ENCODE measurements around the gene GABBR2.
"Not testable (repeated sequence)": the region's sequence is repeated elsewhere in the genome, so short reads cannot be mapped to it uniquely, and the experiment has no call there.

GABBR2 gene

DNA sequence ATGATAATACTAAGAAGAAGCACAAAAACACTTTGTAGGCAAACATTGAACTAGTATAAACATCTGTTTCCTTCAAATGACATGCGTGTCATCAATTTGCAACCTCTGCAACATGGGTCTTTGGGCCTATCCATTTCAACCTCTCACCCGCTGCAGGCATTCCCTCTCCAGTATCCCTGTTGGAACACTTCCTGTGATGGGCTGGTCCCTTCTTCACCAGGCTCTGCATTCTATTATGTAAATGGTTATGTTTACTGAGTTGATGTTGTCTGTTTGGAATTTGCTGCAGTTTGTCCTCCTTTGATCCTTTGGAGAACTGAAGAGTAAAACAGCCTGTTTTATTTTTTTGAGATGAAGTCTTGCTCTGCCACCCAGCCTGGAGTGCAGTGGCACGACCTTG, 436.7 kb downstream of the GABBR2 start:
- DNase-seq (ENCODE audit: low spot score): no peak
- no peak overlapping the region for H3K27ac Mint-ChIP-seq
- no peak overlapping the region for H3K4me3 Mint-ChIP-seq
- H3K9me3 Mint-ChIP-seq: no peaks in the 10 kb centered on the region
- H3K4me1 Mint-ChIP-seq (ENCODE audit: low read depth): no peaks in the 10 kb centered on the region
- peaks cover 53% of the 10 kb centered on the region for H3K27me3 Mint-ChIP-seq (ENCODE audit: low read depth)
- H3K36me3 Mint-ChIP-seq (ENCODE audit: low read depth): no peaks in the 10 kb centered on the region

DNA sequence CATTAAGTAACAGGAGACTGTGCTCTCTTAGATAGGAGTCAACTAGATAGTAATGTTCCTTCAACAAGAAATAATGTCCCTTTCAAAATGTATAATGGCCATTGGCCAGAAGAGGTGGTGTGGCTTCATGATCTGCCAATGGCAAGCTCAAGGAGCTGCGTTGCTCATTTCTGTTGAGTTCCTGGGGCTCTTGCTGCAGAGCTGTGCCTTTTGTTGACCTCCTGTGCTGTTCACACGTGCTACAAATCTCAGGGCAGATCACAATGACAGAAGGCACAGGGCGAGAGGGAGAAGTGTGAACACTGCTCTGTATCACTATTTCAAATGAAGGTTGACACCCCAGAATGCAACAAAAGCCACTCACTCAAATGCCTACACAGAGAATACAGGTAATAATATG, 437.3 kb downstream of the GABBR2 start:
- Mint-ChIP-seq H3K4me1 (ENCODE audit: low read depth) (no peaks in the 10 kb centered on the region), H3K9me3 (no peaks in the 10 kb centered on the region), H3K27ac (no peak overlapping the region), H3K36me3 (ENCODE audit: low read depth) (no peaks in the 10 kb centered on the region), H3K27me3 (ENCODE audit: low read depth) (peaks cover 47% of the 10 kb centered on the region), H3K4me3 (no peak overlapping the region)
- DNase-seq (ENCODE audit: low spot score): no peak

DNA sequence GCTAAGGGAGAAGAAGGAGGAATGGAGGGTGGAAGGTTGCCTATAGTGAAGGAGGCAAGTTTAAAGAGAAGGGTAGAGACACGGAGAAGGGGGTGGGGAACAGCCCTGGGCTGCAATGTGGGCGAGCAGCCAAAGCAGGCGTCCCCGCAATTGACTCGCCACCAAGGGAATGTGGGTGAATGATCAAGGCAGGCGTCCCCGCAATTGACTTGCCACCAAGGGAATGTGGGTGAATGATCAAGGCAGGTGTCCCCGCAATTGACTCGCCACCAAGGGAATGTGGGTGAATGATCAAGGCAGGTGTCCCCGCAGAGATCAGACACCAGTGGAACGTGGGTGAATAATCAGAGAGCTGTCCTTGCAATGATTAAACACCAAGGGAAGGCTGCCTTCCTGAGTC, 438.5 kb downstream of the GABBR2 start:
- H3K4me1 Mint-ChIP-seq (ENCODE audit: low read depth); DNase-seq (ENCODE audit: low spot score); H3K9me3 Mint-ChIP-seq; H3K4me3 Mint-ChIP-seq; H3K27ac Mint-ChIP-seq; H3K36me3 Mint-ChIP-seq (ENCODE audit: low read depth): not testable (repeated sequence)
- peaks cover 40% of the 10 kb centered on the region for H3K27me3 Mint-ChIP-seq (ENCODE audit: low read depth)

DNA sequence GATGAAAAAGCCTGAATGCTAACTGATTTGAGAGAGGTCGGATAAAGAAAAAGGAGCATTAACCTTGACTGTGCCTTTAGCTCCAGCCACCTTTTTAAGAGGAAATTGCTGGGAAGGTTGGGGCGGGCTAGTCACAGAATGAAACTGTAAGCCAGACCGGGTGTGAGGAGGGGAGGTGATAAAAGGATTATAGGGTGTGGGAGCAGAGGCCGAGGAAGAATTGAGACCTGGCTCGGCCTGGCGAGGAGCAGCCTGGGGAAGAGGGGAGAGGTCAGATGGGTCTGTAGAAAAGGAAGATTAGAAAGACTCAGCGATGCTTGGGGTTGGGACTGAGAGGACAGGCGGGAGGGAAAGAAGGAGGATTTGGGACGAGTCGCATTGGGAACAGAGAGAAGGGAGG, 439.1 kb downstream of the GABBR2 start:
- not testable (repeated sequence) for H3K27ac Mint-ChIP-seq; H3K9me3 Mint-ChIP-seq; DNase-seq (ENCODE audit: low spot score); H3K36me3 Mint-ChIP-seq (ENCODE audit: low read depth); H3K4me3 Mint-ChIP-seq; H3K4me1 Mint-ChIP-seq (ENCODE audit: low read depth)
- peaks cover 41% of the 10 kb centered on the region for H3K27me3 Mint-ChIP-seq (ENCODE audit: low read depth)

DNA sequence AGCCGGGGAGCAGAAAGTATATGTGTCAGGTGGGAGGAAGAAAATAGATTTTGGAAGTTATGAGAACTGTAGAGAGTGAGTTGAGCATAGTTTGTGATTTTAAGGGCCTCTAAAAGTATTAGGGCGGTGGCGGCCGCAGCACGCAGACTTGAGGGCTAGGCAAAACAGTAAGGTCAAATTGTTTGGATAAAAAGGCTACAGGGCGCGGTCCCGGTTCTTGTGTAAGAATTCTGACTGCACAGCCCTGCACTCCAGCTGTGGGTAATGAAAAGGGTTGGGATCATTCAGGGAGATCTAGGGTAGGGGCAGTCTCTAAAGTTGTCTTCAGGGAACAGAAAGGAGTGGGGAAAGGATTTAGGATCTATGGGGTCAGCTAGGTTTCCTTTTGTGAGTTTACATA, 441.2 kb downstream of the GABBR2 start:
- peaks cover 39% of the 10 kb centered on the region for H3K27me3 Mint-ChIP-seq (ENCODE audit: low read depth)
- not testable (repeated sequence) for H3K36me3 Mint-ChIP-seq (ENCODE audit: low read depth); DNase-seq (ENCODE audit: low spot score)

DNA sequence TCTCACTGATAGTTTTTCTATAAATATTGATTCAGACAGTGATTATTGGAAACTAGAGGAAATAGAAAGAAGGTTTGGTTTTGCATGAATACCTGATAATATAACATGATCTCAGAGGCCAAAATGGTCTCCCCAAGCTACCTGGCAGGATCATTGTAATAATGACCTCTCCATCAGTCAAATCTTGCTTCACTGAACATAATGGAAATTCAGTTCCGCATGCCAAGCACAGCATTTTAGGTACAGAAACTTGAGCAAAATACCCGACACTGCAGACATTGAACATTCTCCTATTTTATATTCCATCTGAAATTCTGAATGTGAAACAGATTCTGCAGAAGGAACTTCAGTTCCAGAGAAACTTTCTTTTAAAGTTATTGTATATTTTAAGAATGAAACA, 444.2 kb downstream of the GABBR2 start:
- no peak for DNase-seq (ENCODE audit: low spot score)

More for the DNA sequence above, 441.2 kb downstream of the GABBR2 start:
- not testable (repeated sequence) for H3K4me3 Mint-ChIP-seq; H3K4me1 Mint-ChIP-seq (ENCODE audit: low read depth); H3K27ac Mint-ChIP-seq; H3K9me3 Mint-ChIP-seq

DNA sequence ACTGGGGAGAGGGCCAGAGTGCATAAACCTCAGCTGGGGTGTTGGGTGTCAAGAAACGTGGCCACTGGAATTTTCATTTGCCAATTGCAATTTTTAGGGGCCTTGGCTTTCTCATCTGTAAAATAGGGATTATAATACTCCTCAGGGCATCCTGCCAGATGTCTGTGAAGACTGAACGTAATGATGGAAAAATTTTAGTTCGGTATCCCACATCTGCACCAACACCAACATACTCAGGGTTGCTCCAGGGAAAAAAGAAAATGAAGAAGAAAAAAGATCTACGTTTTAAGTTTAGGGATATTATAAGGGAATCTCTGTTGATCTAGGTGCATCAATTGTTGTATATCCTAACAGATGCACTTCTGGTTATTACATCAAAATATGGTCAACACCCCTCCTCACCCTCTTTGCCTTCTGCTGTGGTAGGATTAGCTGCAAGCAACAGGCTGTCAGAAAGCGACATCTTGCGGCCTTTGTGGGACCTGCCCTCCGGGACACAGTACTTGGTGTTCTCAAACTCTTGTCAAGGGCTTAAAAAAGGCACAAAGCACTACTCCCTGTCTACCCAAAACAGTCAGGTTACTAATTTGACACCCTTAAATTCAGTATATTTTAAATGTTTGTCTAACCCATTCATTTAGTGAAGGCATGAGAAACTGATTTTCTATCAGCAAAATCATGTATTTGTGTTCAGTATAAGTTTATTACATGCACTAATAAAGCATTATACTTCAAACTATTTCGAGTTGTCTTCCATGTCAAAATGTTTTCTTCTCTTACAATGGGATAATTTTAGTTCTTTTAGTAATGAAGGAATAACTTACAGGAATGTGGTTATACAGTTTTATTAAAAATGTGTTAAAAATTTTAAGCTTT, 445.0 kb downstream of the GABBR2 start:
- Mint-ChIP-seq H3K36me3 (ENCODE audit: low read depth) (peaks cover 2% of the 10 kb centered on the region), H3K4me1 (ENCODE audit: low read depth) (peaks cover 2% of the 10 kb centered on the region), H3K4me3 (no peak overlapping the region), H3K27me3 (ENCODE audit: low read depth) (peaks cover 22% of the 10 kb centered on the region), H3K9me3 (no peaks in the 10 kb centered on the region), H3K27ac (no peak overlapping the region)
- peak; percentile 64 for DNase-seq (ENCODE audit: low spot score)

More for the DNA sequence above, 444.2 kb downstream of the GABBR2 start:
- no peaks in the 10 kb centered on the region for H3K9me3 Mint-ChIP-seq
- no peak overlapping the region for H3K27ac Mint-ChIP-seq
- H3K36me3 Mint-ChIP-seq (ENCODE audit: low read depth): no peaks in the 10 kb centered on the region
- no peak overlapping the region for H3K4me3 Mint-ChIP-seq
- H3K4me1 Mint-ChIP-seq (ENCODE audit: low read depth): peaks cover 2% of the 10 kb centered on the region
- H3K27me3 Mint-ChIP-seq (ENCODE audit: low read depth): peaks cover 26% of the 10 kb centered on the region

DNA sequence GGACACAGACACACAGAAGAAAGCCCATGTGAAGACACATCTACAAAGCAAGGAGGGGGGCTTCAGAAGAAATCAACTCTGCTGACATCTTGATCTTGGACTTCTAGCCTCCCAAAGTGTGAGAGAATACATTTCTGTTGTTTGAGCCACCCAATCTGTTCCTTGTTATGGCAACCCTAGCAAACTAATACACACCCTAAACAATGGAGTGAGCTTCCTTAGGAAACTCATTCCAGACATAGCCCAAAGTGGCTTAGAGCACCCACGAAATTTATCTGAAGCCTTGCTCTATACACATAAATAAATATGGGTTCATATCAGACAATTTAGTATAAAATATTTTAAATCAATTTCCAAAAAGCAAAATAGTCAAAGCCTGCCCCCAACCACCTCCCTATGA, 445.7 kb downstream of the GABBR2 start:
- H3K9me3 Mint-ChIP-seq: no peaks in the 10 kb centered on the region
- H3K4me3 Mint-ChIP-seq: no peak overlapping the region
- H3K27me3 Mint-ChIP-seq (ENCODE audit: low read depth): peaks cover 18% of the 10 kb centered on the region
- peaks cover 2% of the 10 kb centered on the region for H3K36me3 Mint-ChIP-seq (ENCODE audit: low read depth)
- DNase-seq (ENCODE audit: low spot score): no peak
- H3K4me1 Mint-ChIP-seq (ENCODE audit: low read depth): peaks cover 2% of the 10 kb centered on the region
- no peak overlapping the region for H3K27ac Mint-ChIP-seq

DNA sequence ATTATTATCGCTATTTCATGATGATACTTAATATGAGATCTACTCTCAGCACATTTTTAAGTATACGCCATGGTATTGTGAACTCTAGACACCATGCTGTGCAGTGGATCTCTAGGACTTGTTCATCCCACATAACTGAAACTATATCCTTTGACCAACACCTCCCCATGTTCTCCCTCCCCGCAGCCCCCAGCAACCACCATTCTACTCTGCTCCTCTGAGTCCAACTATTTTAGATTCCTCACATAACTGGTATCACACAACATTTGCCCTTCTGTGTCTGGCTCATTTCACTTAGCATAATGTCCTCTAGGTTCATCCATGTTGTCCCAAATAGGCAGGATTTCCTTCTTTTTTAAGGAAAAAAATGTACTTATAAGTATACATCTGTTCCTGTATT, 446.7 kb downstream of the GABBR2 start:
- Mint-ChIP-seq H3K4me1 (ENCODE audit: low read depth) (peaks cover 2% of the 10 kb centered on the region), H3K27ac (no peak overlapping the region), H3K4me3 (no peak overlapping the region), H3K9me3 (no peaks in the 10 kb centered on the region), H3K27me3 (ENCODE audit: low read depth) (peaks cover 11% of the 10 kb centered on the region), H3K36me3 (ENCODE audit: low read depth) (peaks cover 2% of the 10 kb centered on the region)
- DNase-seq (ENCODE audit: low spot score): no peak

DNA sequence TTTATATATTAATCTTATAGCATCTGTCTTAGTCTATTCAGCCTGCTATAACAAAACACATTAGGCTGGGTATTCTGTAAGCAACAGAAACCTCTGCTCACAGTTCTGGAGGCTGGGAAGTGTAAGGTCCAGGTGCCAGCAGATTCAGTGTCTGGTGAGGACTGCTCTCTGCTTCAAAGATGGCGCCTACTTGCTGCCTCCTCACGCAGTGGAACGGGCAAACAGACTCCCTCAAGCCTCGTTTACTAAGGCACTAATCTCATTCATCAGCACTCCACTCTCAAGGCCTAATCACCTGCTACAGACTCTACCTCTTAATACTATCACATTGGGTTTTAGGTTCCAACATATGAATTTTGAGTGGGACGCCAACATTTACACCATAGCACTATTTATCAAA, 448.1 kb downstream of the GABBR2 start:
- Mint-ChIP-seq H3K27me3 (ENCODE audit: low read depth) (peaks cover 11% of the 10 kb centered on the region), H3K4me3 (no peak overlapping the region), H3K36me3 (ENCODE audit: low read depth) (peaks cover 2% of the 10 kb centered on the region), H3K4me1 (ENCODE audit: low read depth) (peaks cover 8% of the 10 kb centered on the region), H3K9me3 (no peaks in the 10 kb centered on the region), H3K27ac (no peak overlapping the region)
- no peak for DNase-seq (ENCODE audit: low spot score)

DNA sequence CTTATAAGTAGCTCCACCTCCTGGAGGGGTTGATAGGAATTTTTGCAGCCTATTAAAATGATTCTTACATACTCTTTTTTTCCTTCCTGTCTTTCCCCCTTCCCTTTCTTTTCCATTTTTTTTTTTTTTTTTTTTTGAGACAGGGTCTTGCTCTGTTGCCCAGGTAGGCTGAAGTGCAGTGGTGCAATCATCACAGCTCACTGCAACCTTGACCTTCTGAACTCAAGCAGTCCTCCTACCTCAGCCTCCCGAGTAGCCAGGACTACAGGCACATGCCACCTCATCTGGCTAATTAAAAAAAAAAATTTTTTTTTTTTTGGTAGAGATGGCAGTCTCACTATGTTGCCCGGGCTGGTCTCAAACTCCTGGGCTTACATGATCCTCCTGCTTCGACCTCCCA, 448.9 kb downstream of the GABBR2 start:
- H3K27me3 Mint-ChIP-seq (ENCODE audit: low read depth): peaks cover 7% of the 10 kb centered on the region
- peaks cover 2% of the 10 kb centered on the region for H3K36me3 Mint-ChIP-seq (ENCODE audit: low read depth)
- H3K4me1 Mint-ChIP-seq (ENCODE audit: low read depth): peaks cover 11% of the 10 kb centered on the region
- H3K27ac Mint-ChIP-seq: no peak overlapping the region
- H3K4me3 Mint-ChIP-seq: no peak overlapping the region
- DNase-seq (ENCODE audit: low spot score): no peak
- H3K9me3 Mint-ChIP-seq: no peaks in the 10 kb centered on the region

DNA sequence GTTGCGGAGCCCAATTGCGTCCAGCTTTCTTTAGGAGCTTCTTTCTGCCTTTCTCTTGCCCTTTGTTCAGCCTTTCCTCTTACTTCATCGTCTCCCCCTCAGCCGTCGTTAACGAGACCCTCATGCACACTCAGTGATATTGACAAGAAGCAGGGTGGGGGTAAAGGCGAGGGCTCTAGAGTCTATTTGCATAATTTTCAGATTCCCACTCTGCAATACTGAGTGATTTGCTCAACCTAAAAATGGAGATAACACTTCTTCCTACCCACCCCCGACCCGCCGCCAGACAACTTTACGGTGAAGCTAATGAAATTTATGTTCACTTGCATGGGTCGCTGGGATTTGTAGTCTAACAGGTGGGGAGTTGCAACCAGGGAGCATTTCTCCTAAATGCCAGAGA, 452.0 kb downstream of the GABBR2 start:
- peak overlapping the region; percentile 98 for H3K4me3 Mint-ChIP-seq
- peaks cover 17% of the 10 kb centered on the region for H3K4me1 Mint-ChIP-seq (ENCODE audit: low read depth)
- DNase-seq (ENCODE audit: low spot score): no peak
- peaks cover 7% of the 10 kb centered on the region for H3K27me3 Mint-ChIP-seq (ENCODE audit: low read depth)
- peaks cover 2% of the 10 kb centered on the region for H3K36me3 Mint-ChIP-seq (ENCODE audit: low read depth)
- H3K27ac Mint-ChIP-seq: peak overlapping the region; percentile 97
- no peaks in the 10 kb centered on the region for H3K9me3 Mint-ChIP-seq

DNA sequence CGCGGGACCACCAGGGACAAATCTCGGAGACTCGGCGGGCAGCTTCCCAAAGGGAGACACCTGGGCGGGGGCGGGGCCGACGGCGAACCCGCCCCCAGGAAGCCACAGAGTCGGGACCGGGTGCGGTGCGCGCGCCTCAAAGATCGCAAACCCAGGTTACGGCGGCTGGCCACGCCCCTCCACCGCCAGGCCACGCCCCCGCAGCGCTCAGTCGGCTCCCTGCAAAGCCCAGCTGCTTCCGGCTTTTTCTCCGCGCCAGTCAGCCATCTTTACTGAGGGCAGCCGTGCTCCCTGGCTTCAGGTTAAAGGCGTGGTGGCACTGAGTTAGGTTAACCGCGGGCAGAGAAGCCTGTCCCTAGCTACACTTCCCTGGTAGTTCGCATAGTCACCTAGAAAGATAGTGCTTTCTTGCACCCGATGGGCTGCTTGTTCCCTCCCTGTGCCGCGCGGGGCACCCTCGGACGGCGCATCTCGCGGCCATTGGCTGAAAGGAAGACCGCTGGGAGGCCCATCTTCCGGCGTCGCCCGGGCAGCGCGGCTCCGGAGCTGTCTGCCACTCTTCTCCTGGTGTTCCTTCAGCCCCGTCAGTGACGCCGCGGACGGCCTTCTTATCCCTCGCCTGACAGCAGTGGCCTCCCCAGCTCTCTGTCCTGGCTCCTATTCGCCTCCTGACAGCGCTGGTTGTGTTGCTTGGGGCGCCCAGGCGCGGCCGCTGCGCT, 453.0 kb downstream of the GABBR2 start, which contains the start of gene TBC1D2:
Gene TBC1D2, minus strand, starts transcription at position 72 of the 719 bp plus-strand sequence. CDS start 108 bp downstream, outside the sequence.
- H3K27me3 Mint-ChIP-seq (ENCODE audit: low read depth): peaks cover 7% of the 10 kb centered on the region
- H3K9me3 Mint-ChIP-seq: no peaks in the 10 kb centered on the region

DNA sequence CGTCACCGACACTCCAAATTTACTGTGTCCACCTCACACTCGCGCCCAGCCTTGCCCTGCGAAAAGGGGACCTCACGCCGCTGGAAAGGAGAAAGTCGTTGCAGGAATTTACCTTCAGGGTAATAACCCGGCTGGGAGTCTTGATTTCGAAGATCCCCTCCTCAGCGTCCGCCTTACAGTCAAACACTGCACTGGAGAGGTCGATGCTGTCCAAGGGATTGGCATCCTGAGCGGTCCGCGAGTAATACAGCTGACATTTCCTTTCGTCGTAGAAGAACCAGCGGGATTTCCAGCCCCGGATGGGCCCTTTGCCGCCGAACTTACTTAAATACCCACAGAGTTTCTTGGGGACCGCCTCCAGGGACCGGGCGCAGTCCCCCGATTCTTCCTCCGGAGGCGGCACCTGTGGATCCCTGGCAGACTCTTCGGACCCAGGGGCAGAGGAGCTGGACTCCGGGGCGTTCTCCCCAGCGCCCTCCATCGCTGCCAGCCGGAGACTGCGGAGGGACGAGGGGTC, 453.6 kb downstream of the GABBR2 start:
- Mint-ChIP-seq H3K9me3 (no peaks in the 10 kb centered on the region), H3K27ac (no peak overlapping the region), H3K27me3 (ENCODE audit: low read depth) (peaks cover 7% of the 10 kb centered on the region), H3K4me3 (peak overlapping the region; percentile 98), H3K4me1 (ENCODE audit: low read depth) (peaks cover 17% of the 10 kb centered on the region), H3K36me3 (ENCODE audit: low read depth) (peaks cover 3% of the 10 kb centered on the region)
- DNase-seq (ENCODE audit: low spot score): no peak

More for the DNA sequence above, 453.0 kb downstream of the GABBR2 start, which contains the start of gene TBC1D2:
- Mint-ChIP-seq H3K4me3 (peak within 1 kb of the TSS; percentile 98), H3K4me1 (ENCODE audit: low read depth) (peaks cover 17% of the 10 kb centered on the region), H3K36me3 (ENCODE audit: low read depth) (peaks cover 2% of the 10 kb centered on the region), H3K27ac (peak within 1 kb of the TSS; percentile 97)
- DNase-seq (ENCODE audit: low spot score): peak; percentile 96
